Umbilical cord (tissue), 2 donors: ENCODE measurements around the gene RPL3. TPM values are rescaled to one million over a fixed set of nuclear protein-coding genes. Genes with fewer than 3 reads are reported as not detected.
"Not testable (repeated sequence)": the region's sequence is repeated elsewhere in the genome, so short reads cannot be mapped to it uniquely, and the experiment has no call there.

Experiments
- DNase-seq: peaks from one replicate; pipeline ENCODE4 v3.0.0-alpha.2; 2015; ENCODE audit warnings: low spot score
- total RNA-seq: library from RNA; depleted of rRNA; stranded (reverse); fragments of >200 nt; gene quantifications from one replicate; pipeline ENCODE4 v1.2.3, GENCODE V29; 2014; ENCODE audit warnings: low replicate concordance; ENCODE audit not compliant: insufficient read depth

RPL3 gene
- 2,339 TPM for total RNA-seq

- DNase-seq, result peak; percentile 100
Observed at GRCh38 chr22:39319284-39320022, at the start of gene RPL3. RPL3 (minus strand) TSS chr22:39319623; CDS start chr22:39319597, 26 bp downstream.

GRCh38 chr22:39369186-39369585, 49.8 kb upstream of the RPL3 start:
- DNase-seq, result no peak

- DNase-seq, result no peak
Observed at GRCh38 chr22:39368461-39368911, 49.1 kb upstream of the RPL3 start.

GRCh38 chr22:39367035-39367434, 47.6 kb upstream of the RPL3 start:
- DNase-seq, result no peak

GRCh38 chr22:39365492-39365780, 46.0 kb upstream of the RPL3 start:
- DNase-seq, result no peak

GRCh38 chr22:39364714-39365491, 45.5 kb upstream of the RPL3 start:
- DNase-seq, result no peak

GRCh38 chr22:39363751-39364515, 44.5 kb upstream of the RPL3 start:
- peak; percentile 34 for DNase-seq

GRCh38 chr22:39362932-39363331, 43.5 kb upstream of the RPL3 start:
- DNase-seq, result no peak

- DNase-seq, result no peak
Observed at GRCh38 chr22:39362271-39362670, 42.8 kb upstream of the RPL3 start.

GRCh38 chr22:39361496-39361895, 42.1 kb upstream of the RPL3 start:
- DNase-seq, result no peak

- DNase-seq, result peak; percentile 54
Observed at GRCh38 chr22:39360674-39361413, 41.4 kb upstream of the RPL3 start.

- no peak for DNase-seq
Observed at GRCh38 chr22:39360242-39360641, 40.8 kb upstream of the RPL3 start.

- no peak for DNase-seq
Observed at GRCh38 chr22:39359659-39360195, 40.3 kb upstream of the RPL3 start.

- not testable (repeated sequence) for DNase-seq
Observed at GRCh38 chr22:39358197-39358596, 38.8 kb upstream of the RPL3 start.

GRCh38 chr22:39357110-39358108, 38.0 kb upstream of the RPL3 start:
- not testable (repeated sequence) for DNase-seq

GRCh38 chr22:39356464-39356863, 37.0 kb upstream of the RPL3 start:
- no peak for DNase-seq

- not testable (repeated sequence) for DNase-seq
Observed at GRCh38 chr22:39355805-39356204, 36.4 kb upstream of the RPL3 start.

GRCh38 chr22:39355080-39355479, 35.7 kb upstream of the RPL3 start:
- no peak for DNase-seq

- DNase-seq, result no peak
Observed at GRCh38 chr22:39353346-39353745, 33.9 kb upstream of the RPL3 start.

GRCh38 chr22:39352306-39352891, 33.0 kb upstream of the RPL3 start:
- no peak for DNase-seq
